ENCODE measurements around the gene TRRAP.

- TF ChIP-seq CTCF (IDR thresholded peaks at IDR 0.05) (no peak), POLR2AphosphoS5 (IDR thresholded peaks at IDR 0.05) (no peak)
Observed at GRCh38 chr7:99014113-99014985, 136.0 kb downstream of the TRRAP start.
